Activated naive CD4-positive, alpha-beta T cell treated with anti-CD3 and anti-CD28 coated beads, Interleukin-2, amount 50 U/mL, for 72 hours (primary cell): ENCODE data around the gene LRBA. TPM values are rescaled to one million over a fixed set of nuclear protein-coding genes. Genes with fewer than 3 reads are reported as not detected.
A peak's percentile ranks its signal among the peaks of the same experiment; 100 is the strongest.
"Not testable (repeated sequence)": the region's sequence is repeated elsewhere in the genome, so short reads cannot be mapped to it uniquely, and the experiment has no call there.

Experiments
- ATAC-seq, 2 donors: fragments of 150-1000 bp; cut with Tn5 transposase; 2 replicates each; pipeline ENCODE4 v1.10.0; 2021; ENCODE audit warnings: mild to moderate bottlenecking in 2 of 2, moderate library complexity in 2 of 2
- DNase-seq, 2 donors: peaks; one replicate each; pipeline ENCODE4 v3.0.0; 2021 to 2022; ENCODE audit warnings: low spot score in 2 of 2
- H3K27ac Mint-ChIP-seq, 2 donors: one replicate each; pipeline ENCODE4 v1.8.0; 2022; ENCODE audit warnings: mild to moderate bottlenecking in 2 of 2, mixed read lengths in 2 of 2
- H3K36me3 Mint-ChIP-seq, 2 donors: one replicate each; pipeline ENCODE4 v1.8.0; 2022; ENCODE audit warnings: mixed read lengths in 2 of 2
- H3K9me3 Mint-ChIP-seq, 2 donors: one replicate each; pipeline ENCODE4 v1.8.0; 2022; ENCODE audit warnings: mixed read lengths in 2 of 2
- total RNA-seq, 2 donors: library from RNA; stranded (reverse); gene quantifications; one replicate each; pipeline ENCODE4 v1.2.3, GENCODE V29; 2022

Gene LRBA
- total RNA-seq, 2 donors from 2014 or later, result 72.0 to 77.9 TPM

DNA sequence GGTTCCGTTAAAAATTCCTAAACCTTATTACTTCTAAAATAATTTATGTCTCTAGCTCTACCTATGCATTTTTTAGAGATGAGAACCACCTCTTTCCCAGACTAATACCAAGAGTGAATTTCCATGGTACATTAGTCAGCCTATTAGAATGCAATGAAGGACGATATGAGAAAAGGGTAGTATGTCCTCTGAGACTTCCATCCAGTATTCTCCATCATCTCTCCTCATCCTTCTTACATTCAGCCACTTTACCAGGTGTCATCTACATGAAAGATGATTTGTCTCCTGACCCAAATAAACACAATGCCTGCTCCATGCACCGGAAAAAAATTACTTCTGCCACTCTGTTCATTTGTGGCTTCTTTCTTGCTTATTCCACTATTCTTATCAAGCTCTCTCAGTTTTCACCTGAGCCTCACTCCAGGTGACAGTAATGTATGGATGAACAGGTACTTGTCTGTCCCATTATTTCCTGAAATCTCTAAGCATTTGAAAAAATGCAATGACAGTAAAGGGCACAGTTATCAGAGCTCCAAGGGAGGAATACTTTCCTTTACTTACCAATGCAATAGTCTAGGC, 335.2 kb downstream of the LRBA start:
- ATAC-seq, result no peak
- H3K36me3 Mint-ChIP-seq, result no peaks in the 10 kb centered on the region
- peak overlapping the region in 1 of 2 donors; percentile 5 for H3K27ac Mint-ChIP-seq

DNA sequence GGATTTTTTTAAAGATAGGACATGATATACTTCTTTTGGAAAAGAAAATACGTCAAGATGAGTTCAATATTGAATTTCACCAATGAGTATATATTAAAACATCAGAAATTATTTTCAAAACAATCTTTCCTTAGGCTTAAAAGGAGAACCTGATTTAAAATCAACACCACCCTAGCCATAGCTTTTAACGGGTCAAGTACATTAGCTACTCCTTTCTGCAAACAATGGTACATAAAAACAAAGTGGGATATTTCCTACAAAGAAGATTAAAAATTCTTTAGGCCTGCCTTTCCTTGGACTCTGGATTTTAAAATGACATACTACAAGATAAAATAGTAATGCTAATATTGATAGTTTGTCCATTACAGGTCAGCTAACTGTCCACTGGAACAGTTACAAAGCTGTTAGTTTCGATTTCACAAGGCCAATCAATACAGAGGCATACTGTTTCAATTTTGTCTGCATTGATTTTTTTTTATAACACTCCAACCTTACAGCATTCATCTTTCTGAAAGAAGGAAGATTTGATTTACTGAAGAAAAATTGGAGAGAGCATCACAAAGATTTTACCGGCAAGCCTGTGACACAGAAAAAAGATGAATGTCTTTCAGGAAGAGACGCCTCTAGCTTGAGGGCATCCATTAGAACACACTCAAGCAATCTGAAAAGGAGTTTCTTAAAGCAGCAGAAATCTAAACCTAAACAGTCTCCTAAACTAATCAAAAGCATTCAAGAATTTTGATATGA, 335.9 kb downstream of the LRBA start:
- ATAC-seq (no peak), DNase-seq (no peak)
- no peaks in the 10 kb centered on the region for H3K9me3 Mint-ChIP-seq
- H3K27ac Mint-ChIP-seq, result no peak overlapping the region
- H3K36me3 Mint-ChIP-seq, result no peaks in the 10 kb centered on the region

More for the DNA sequence above, 335.2 kb downstream of the LRBA start:
- DNase-seq, result no peak
- H3K9me3 Mint-ChIP-seq, result no peaks in the 10 kb centered on the region

DNA sequence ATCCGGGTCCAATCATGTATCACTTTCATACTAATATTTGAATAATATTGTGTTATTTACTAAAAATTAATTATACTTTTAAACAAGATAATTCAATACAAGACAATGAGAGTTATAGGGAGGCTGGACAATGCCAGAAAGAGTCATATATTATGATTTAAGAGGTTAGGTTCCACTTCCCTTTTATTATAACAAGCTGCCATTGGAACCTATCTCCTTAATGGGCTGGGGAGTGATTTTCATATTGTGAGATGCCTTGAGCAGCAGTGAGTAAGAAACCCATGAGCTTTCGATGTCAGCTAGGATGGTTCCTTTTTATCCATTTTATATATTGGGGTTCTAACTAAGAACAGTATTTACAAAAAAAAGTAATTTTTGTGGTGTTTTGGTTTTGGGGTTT, 341.3 kb downstream of the LRBA start:
- DNase-seq (no peak), ATAC-seq (no peak)
- H3K9me3 Mint-ChIP-seq, result no peaks in the 10 kb centered on the region
- H3K36me3 Mint-ChIP-seq, result no peaks in the 10 kb centered on the region
- no peak overlapping the region for H3K27ac Mint-ChIP-seq

DNA sequence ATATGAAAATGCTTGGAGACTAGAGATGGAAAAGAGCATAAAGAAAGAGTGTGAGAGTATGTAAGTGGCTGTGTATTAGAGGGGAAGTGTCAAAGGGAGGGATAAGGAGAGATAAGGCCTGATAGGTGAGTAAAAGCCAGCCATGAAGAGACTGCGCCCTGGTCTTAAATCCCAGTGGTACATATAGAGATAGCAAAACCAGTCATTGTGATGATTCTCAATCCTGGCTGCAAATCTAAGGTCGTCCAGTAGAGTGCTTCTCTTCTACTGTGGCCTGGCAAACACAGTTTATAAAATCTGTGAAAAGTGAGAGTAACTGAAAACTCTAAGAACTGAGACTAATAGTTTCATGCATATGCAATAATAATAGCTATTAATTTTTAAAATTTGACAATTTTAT, 346.3 kb downstream of the LRBA start:
- H3K36me3 Mint-ChIP-seq, result no peaks in the 10 kb centered on the region
- no peak overlapping the region for H3K27ac Mint-ChIP-seq
- no peaks in the 10 kb centered on the region for H3K9me3 Mint-ChIP-seq
- ATAC-seq, result no peak
- no peak for DNase-seq

DNA sequence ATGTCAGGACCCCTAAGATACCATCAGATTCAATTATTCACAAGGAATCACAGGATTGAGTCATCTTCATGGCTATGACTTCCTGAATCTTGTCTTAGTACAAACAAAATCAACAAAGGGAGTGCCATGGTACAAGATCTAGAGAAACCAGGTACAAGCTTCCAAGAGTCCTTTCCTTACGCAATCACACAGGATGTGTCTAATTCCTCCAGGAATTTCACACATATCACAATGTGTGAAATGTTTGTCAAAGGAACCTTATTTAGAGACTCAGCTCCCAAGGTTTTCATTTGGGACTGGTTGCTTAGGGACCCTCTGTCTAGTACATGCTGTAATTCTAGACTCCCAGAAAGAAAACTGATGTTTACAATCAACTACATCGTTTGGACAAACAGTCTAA, 350.1 kb downstream of the LRBA start:
- Mint-ChIP-seq H3K36me3 (peaks cover 0 to 4% of the 10 kb centered on the region in 2 donors), H3K27ac (no peak overlapping the region), H3K9me3 (no peaks in the 10 kb centered on the region)
- DNase-seq (no peak), ATAC-seq (no peak)

DNA sequence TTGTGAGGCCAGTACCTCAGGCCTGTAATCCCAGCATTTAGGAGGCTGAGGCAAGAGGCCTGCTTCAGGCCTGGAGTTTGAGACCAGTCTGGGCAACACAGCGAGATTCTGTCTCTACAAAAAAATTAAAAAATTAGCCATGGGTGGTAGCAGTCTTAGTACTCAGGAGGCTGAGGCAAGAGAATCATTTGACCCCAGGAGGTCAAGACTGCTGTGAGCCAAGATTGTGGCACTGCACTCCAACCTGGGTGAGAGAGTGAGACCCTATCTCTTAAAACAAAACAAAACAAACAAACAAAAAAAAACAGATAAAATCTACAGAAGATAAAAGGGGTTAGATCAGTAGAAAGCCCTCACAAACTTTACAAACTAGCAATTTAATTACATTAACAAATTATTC, 352.4 kb downstream of the LRBA start:
- ATAC-seq (no peak), DNase-seq (no peak)
- no peaks in the 10 kb centered on the region for H3K9me3 Mint-ChIP-seq
- H3K36me3 Mint-ChIP-seq, result peaks cover 4 to 5% of the 10 kb centered on the region in 2 donors
- H3K27ac Mint-ChIP-seq, result peak overlapping the region in 1 of 2 donors; percentile 30

DNA sequence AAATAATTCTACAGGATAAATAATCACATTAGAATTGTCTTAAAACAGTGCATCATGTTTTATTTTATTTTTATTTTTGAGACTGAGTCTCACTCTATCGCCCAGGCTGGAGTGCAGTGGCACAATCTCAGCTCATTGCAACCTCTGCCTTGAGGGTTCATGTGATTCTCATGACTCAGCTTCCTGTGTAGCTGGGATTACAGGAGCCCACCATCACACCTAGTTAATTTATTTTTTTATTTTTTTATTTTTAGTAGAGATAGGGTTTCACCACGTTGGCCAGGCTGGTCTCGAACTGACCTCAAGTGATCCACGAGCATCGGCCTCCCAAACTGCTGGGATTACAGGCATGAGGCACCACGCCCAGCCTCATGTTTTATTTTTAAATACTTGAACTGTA, 353.5 kb downstream of the LRBA start:
- not testable (repeated sequence) for DNase-seq, H3K27ac Mint-ChIP-seq, ATAC-seq, H3K9me3 Mint-ChIP-seq, H3K36me3 Mint-ChIP-seq

DNA sequence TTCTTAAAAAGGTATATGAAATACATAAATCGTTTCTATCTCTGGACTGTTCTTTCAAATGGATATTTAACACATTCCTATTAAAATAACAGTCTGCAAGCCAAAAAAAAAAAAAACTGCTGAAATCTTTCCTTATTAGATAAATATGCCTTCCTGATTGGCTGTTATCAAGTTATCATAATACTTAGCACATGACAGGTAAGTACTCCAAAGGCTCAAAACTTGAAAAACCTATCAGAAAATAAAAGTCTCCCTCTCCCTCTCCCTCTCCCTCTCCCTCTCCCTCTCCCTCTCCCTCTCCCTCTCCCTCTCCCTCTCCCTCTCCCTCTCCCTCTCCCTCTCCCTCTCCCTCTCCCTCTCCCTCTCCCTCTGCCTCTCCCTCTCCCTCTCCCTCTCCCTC, 356.8 kb downstream of the LRBA start:
- H3K9me3 Mint-ChIP-seq, ATAC-seq, H3K27ac Mint-ChIP-seq, DNase-seq: not testable (repeated sequence)
- peaks cover 11 to 15% of the 10 kb centered on the region in 2 donors for H3K36me3 Mint-ChIP-seq

DNA sequence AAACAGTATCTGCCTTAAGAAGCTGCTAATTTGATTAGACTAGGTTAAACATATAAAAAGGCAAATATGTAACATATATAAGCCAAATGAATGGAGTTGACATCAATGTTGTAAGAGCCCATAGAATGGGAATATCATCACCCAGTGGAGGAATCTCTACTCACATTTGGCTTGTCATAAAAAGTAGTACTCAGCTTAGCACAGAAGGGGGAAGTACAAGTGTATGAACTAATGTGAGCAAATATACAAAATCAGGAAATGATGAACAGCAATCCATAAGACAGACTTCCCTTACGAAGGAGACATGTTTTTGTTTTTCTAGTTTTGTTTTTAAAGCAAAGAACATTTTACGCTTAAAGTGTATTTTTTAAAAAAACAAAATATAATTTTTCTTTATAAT, 358.2 kb downstream of the LRBA start:
- H3K9me3 Mint-ChIP-seq, result peaks cover 0 to 7% of the 10 kb centered on the region in 2 donors
- H3K27ac Mint-ChIP-seq, result no peak overlapping the region
- no peak for ATAC-seq
- DNase-seq, result no peak
- peaks cover 7 to 15% of the 10 kb centered on the region in 2 donors for H3K36me3 Mint-ChIP-seq

DNA sequence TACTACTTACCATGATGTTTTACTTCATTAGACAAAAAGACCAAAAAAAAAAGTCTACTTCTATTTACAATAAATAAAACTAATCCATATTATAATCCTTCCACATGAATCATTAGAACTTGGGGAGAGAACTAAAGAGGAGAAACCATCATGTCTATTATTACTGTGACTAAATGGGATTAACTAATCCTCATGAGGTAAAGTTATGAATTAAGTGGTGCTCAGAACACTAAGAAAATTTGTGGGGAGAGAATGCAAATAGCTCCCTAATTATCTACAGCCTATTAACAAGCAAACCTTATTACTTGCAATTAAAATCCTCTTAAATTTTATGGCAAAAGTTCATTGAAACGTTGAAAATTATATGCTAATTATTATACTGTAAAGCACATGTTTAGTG, 364.3 kb downstream of the LRBA start:
- ATAC-seq, result no peak
- Mint-ChIP-seq H3K27ac (no peak overlapping the region), H3K36me3 (peaks cover 0 to under 1% of the 10 kb centered on the region in 2 donors), H3K9me3 (no peaks in the 10 kb centered on the region)
- DNase-seq, result no peak

DNA sequence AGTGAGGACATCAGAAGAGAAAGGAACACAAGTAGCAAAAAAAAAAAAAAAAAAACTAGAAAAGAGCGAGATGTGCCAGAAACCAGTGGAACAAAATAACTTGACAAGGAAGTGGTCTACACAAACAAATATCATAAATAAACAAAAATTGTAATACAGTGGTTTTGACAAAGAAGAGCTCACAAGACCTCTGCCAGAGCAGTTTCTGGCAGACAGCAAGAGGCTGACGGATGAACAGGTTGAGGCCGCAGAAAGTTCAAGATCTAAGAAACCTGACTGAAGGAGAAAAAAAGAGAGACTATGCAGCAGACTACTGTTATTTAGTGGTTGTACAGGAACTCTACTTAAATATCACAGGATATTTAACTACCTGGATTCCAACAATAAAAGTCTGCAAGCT, 367.0 kb downstream of the LRBA start:
- DNase-seq (no peak), ATAC-seq (no peak)
- Mint-ChIP-seq H3K9me3 (no peaks in the 10 kb centered on the region), H3K27ac (no peak overlapping the region), H3K36me3 (no peaks in the 10 kb centered on the region)

DNA sequence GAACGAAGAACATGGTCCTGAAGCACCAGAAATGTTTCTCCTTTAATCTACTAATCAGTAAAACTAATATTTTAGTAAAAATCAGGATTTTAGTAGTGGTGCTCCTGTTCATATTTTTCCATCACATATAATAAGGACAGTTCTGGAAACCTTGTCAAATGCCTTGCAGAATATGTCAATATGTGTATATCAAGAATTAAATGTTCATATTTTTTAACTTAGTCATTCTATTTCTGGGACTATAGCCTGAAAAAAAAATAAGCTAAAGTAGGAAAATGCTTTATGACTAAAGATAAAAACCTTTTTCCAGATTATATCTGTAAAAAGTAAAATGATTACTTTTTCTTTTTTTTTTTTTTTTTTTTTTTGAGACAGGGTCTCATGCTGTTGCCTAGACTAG, 368.1 kb downstream of the LRBA start:
- DNase-seq (no peak), ATAC-seq (no peak)
- H3K36me3 Mint-ChIP-seq, result no peaks in the 10 kb centered on the region
- no peaks in the 10 kb centered on the region for H3K9me3 Mint-ChIP-seq
- H3K27ac Mint-ChIP-seq, result no peak overlapping the region

DNA sequence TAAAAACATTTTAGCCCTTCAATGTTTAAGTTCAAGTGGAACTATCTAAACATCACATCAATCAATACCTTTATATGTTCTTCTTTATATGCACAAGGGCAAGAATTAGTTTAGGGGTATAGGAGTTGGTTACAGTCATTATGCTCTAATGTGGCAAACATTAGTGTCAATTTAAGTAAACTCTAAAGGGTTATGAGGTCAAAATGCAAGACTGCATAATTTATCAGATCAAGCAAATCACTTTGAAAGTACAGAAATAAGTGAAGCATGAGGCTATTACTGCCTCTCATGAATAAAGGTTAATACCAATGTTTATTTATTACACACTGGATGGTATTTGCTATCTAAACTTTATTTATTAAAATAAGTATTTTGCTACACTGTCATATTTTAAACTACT, 373.5 kb downstream of the LRBA start:
- no peak for ATAC-seq
- H3K36me3 Mint-ChIP-seq, result peaks cover under 1 to 4% of the 10 kb centered on the region in 2 donors
- H3K9me3 Mint-ChIP-seq, result peaks cover 0 to 4% of the 10 kb centered on the region in 2 donors
- no peak for DNase-seq
- no peak overlapping the region for H3K27ac Mint-ChIP-seq

DNA sequence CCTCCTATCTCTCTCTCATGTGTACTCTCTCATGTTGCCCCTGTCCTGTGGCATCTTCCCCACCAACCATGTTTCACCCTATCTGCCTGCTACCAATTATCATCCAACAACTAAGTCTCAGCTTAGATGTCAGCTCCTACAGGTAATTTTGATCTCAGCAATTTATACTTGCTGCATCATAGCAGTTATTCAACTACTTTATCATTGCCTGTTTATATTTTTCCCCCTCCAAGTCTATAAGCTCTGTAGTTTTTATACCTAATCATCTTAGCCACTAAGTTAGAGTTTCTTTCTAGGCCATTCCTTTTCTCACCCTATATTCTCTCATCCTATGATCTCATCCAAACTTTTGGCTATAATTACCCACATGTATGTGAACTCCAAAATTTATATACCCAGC, 382.4 kb downstream of the LRBA start:
- peaks cover 27 to 46% of the 10 kb centered on the region in 2 donors for H3K36me3 Mint-ChIP-seq
- ATAC-seq (no peak), DNase-seq (no peak)
- H3K9me3 Mint-ChIP-seq, result peaks cover 17 to 28% of the 10 kb centered on the region in 2 donors
- H3K27ac Mint-ChIP-seq, result no peak overlapping the region

DNA sequence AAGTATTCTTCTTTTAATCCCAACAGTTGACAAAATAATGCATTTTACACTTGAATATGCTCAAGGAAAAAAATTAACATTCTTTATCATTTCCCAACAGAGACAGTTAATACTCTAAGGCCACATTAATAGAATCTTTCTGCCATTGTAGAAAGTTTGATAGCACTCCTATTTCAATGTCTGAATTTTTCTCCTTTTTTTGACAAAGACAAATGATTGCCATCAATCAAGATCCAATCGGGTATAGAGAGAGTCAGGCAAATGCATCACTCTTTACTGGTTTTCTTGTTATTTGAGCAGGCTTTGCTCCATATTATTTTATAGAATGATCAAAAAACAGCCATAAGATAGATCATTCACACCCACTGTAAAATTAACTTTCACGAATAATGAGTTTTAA, 387.0 kb downstream of the LRBA start:
- DNase-seq, result no peak
- H3K27ac Mint-ChIP-seq, result no peak overlapping the region
- peaks cover 0 to 11% of the 10 kb centered on the region in 2 donors for H3K9me3 Mint-ChIP-seq
- no peak for ATAC-seq
- peaks cover 0 to 14% of the 10 kb centered on the region in 2 donors for H3K36me3 Mint-ChIP-seq

DNA sequence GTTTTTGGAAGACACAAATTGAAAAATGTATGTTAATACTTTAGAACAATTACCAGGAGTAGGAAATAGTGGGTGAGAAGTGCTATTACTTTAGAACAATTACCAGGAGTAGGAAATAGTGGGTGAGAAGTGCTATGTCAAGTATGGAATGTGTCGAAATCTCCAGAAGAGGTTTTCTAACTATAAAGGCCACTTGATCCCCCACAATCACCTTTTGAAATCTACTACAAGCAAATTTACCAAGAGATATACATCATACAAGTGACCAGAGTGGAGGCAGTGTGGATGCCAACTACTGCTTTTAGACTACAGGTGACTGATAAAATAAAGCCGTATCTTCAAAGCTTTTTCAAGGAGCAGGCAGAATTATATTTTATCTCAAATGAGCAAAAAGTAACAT, 390.1 kb downstream of the LRBA start:
- H3K36me3 Mint-ChIP-seq, result peaks cover 0 to 9% of the 10 kb centered on the region in 2 donors
- H3K9me3 Mint-ChIP-seq, result no peaks in the 10 kb centered on the region
- DNase-seq (no peak), ATAC-seq (no peak)
- no peak overlapping the region for H3K27ac Mint-ChIP-seq

DNA sequence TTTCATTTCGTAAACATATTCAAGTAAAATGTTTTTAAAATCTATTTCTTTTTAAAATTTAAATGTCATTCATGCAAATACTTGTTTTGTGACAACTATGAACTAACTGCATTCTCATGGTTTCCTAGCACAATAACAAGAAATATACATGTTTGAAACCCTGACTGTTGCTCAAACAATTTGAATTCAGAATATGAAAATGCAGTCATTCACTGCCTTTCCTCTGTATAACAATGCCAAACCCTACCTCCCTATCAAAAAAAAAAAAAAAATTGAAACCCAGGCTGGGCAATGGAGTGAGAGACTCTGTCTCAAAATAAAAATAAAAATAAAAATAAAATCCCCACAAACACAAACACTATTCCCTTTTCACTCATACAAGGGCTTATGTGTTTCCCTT, 391.0 kb downstream of the LRBA start:
- no peak overlapping the region for H3K27ac Mint-ChIP-seq
- ATAC-seq (no peak), DNase-seq (no peak)
- no peaks in the 10 kb centered on the region for H3K9me3 Mint-ChIP-seq
- H3K36me3 Mint-ChIP-seq, result peaks cover 0 to 9% of the 10 kb centered on the region in 2 donors

DNA sequence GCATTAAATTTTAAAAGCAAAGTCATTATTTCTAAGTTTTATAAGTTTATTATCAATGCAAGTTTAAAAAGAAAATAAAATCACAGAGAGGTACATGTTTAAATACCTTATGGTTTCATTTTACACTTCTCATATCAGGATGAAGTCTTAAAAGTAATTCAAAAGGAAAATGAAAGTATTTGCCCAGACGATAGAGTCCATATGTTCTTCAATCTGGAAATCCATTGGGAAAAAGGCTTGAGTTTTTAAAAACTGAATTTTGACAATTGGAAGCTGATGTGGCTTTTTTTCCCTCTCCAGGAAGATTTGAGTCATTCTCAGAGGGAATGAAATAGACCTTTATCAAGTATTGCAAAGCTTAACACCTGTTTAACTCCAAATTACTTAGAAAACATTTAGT, 396.0 kb downstream of the LRBA start:
- ATAC-seq (no peak), DNase-seq (no peak)
- peaks cover 0 to 15% of the 10 kb centered on the region in 2 donors for H3K36me3 Mint-ChIP-seq
- H3K27ac Mint-ChIP-seq, result no peak overlapping the region
- no peaks in the 10 kb centered on the region for H3K9me3 Mint-ChIP-seq
